Osteocyte (in vitro differentiated cells): ENCODE data around the gene KATNB1. TPM values are rescaled to one million over a fixed set of nuclear protein-coding genes. Genes with fewer than 3 reads are reported as not detected.
A peak's percentile ranks its signal among the peaks of the same experiment; 100 is the strongest.

Experiments used
- DNase-seq: peaks from one replicate; pipeline ENCODE4 v3.0.0; 2021; ENCODE audit warnings: mixed read lengths; ENCODE audit not compliant: unreplicated experiment; ENCODE audit errors: extremely low spot score
- H3K27ac Mint-ChIP-seq: one replicate; pipeline ENCODE4 v1.8.0; 2021; ENCODE audit warnings: mild to moderate bottlenecking, mixed read lengths; ENCODE audit not compliant: unreplicated experiment
- H3K27me3 Mint-ChIP-seq: one replicate; pipeline ENCODE4 v1.8.0; 2021; ENCODE audit warnings: mixed read lengths; ENCODE audit not compliant: unreplicated experiment
- H3K36me3 Mint-ChIP-seq: one replicate; pipeline ENCODE4 v1.8.0; 2021; ENCODE audit warnings: mixed read lengths; ENCODE audit not compliant: unreplicated experiment
- H3K4me1 Mint-ChIP-seq: one replicate; pipeline ENCODE4 v1.8.0; 2021; ENCODE audit warnings: mixed read lengths; ENCODE audit not compliant: unreplicated experiment
- H3K4me3 Mint-ChIP-seq: one replicate; pipeline ENCODE4 v1.8.0; 2021; ENCODE audit warnings: mild to moderate bottlenecking, moderate library complexity, mixed read lengths; ENCODE audit not compliant: unreplicated experiment
- H3K9me3 Mint-ChIP-seq: one replicate; pipeline ENCODE4 v1.8.0; 2021; ENCODE audit warnings: mixed read lengths; ENCODE audit not compliant: unreplicated experiment
- CTCF ChIP-seq: fragments of 200-600 bp; sonication (generic); IDR thresholded peaks from 2 replicates; pipeline ENCODE4 v1.5.0; 2021; ENCODE audit warnings: antibody characterized with exemption, mild to moderate bottlenecking, moderate library complexity
- total RNA-seq: library from RNA; stranded (reverse); gene quantifications from 2 replicates; pipeline ENCODE4 v1.2.1, GENCODE V29; 2021

The KATNB1 gene
- total RNA-seq, 1 donor from 2014 or later: 15.9 TPM

GRCh38 chr16:57725151-57725550 lies 10.4 kb upstream of the KATNB1 start:
- no peak for DNase-seq
- Mint-ChIP-seq H3K27me3 (no peaks in the 10 kb centered on the region), H3K4me3 (no peak overlapping the region), H3K36me3 (no peaks in the 10 kb centered on the region), H3K4me1 (no peaks in the 10 kb centered on the region), H3K9me3 (no peaks in the 10 kb centered on the region), H3K27ac (no peak overlapping the region)
- TF ChIP-seq CTCF: no peak

- no peaks in the 10 kb centered on the region for H3K9me3 Mint-ChIP-seq
- TF ChIP-seq CTCF: no peak
- H3K27ac Mint-ChIP-seq: no peak overlapping the region
- H3K4me3 Mint-ChIP-seq: no peak overlapping the region
- no peak for DNase-seq
- no peaks in the 10 kb centered on the region for H3K27me3 Mint-ChIP-seq
- H3K4me1 Mint-ChIP-seq: no peaks in the 10 kb centered on the region
- H3K36me3 Mint-ChIP-seq: no peaks in the 10 kb centered on the region
Measured at GRCh38 chr16:57725554-57725953, 10.0 kb upstream of the KATNB1 start.

GRCh38 chr16:57725976-57726375 lies 9.6 kb upstream of the KATNB1 start:
- no peaks in the 10 kb centered on the region for H3K36me3 Mint-ChIP-seq
- no peaks in the 10 kb centered on the region for H3K4me1 Mint-ChIP-seq
- H3K27me3 Mint-ChIP-seq: no peaks in the 10 kb centered on the region
- H3K27ac Mint-ChIP-seq: no peak overlapping the region
- no peak overlapping the region for H3K4me3 Mint-ChIP-seq
- H3K9me3 Mint-ChIP-seq: no peaks in the 10 kb centered on the region
- TF ChIP-seq CTCF: no peak
- DNase-seq: no peak

GRCh38 chr16:57726433-57726947 lies 9.1 kb upstream of the KATNB1 start:
- no peak for TF ChIP-seq CTCF
- Mint-ChIP-seq H3K36me3 (no peaks in the 10 kb centered on the region), H3K27me3 (no peaks in the 10 kb centered on the region), H3K4me3 (no peak overlapping the region), H3K9me3 (no peaks in the 10 kb centered on the region), H3K4me1 (no peaks in the 10 kb centered on the region), H3K27ac (no peak overlapping the region)
- no peak for DNase-seq

- no peak overlapping the region for H3K4me3 Mint-ChIP-seq
- no peaks in the 10 kb centered on the region for H3K4me1 Mint-ChIP-seq
- no peak for DNase-seq
- no peak overlapping the region for H3K27ac Mint-ChIP-seq
- H3K9me3 Mint-ChIP-seq: no peaks in the 10 kb centered on the region
- no peaks in the 10 kb centered on the region for H3K36me3 Mint-ChIP-seq
- peak; percentile 10 for TF ChIP-seq CTCF
- H3K27me3 Mint-ChIP-seq: no peaks in the 10 kb centered on the region
Measured at GRCh38 chr16:57727610-57728009, 8.0 kb upstream of the KATNB1 start.
